ENCODE results near the gene HPS1. TPM values are rescaled to one million over a fixed set of nuclear protein-coding genes. Genes with fewer than 3 reads are reported as not detected.

Gene HPS1
- total and polyA plus RNA-seq, 10 donors, result 49.5 to 132 (median 89.5) TPM

- no peaks in the 10 kb centered on the region for H3K4me1 ChIP-seq
These were observed 42.1 kb upstream of the HPS1 start for GRCh38 chr10:98488669-98489430.

GRCh38 chr10:98487649-98488048 lies 40.9 kb upstream of the HPS1 start:
- no peak for TF ChIP-seq POLR2AphosphoS5 (IDR thresholded peaks at IDR 0.05)
- no peak overlapping the region for H3K27ac ChIP-seq
- H3K4me1 ChIP-seq, result no peaks in the 10 kb centered on the region
- H3K9me3 ChIP-seq, result peaks cover 0 to 9% (median 0%) of the 10 kb centered on the region in 8 donors
- intact Hi-C loops (cut with DNase I; ENCODE audit: low total_unique reads), result loop anchor here (5.0 kb wide), 1 partner anchor 775 kb away; no protein-coding TSS in a partner anchor
- DNase-seq, result no peak
- H3K36me3 ChIP-seq, result no peaks in the 10 kb centered on the region
- WGBS, 5 donors, result 82 to 92% (median 88%) methylated on average over 3 of the region's 3 CpGs
- peaks cover 0 to 3% (median 0%) of the 10 kb centered on the region in 7 donors for H3K27me3 ChIP-seq (replicated peaks in 1 of 7)
- no peak overlapping the region for H3K4me3 ChIP-seq

More at GRCh38 chr10:98488669-98489430, 42.1 kb upstream of the HPS1 start:
- DNase-seq, result no peak
- TF ChIP-seq CTCF (IDR thresholded peaks at IDR 0.05 in 8 of 11, conservative IDR thresholded peaks at IDR 0.05 in 3 of 11) (no peak), POLR2AphosphoS5 (IDR thresholded peaks at IDR 0.05) (no peak), POLR2A (IDR thresholded peaks at IDR 0.05) (no peak)
- H3K27ac ChIP-seq, result no peak overlapping the region
- peaks cover 0 to 3% (median 0%) of the 10 kb centered on the region in 7 donors for H3K27me3 ChIP-seq (replicated peaks in 1 of 7)
- H3K9me3 ChIP-seq, result peaks cover 0 to 12% (median 2%) of the 10 kb centered on the region in 8 donors
- no peaks in the 10 kb centered on the region for H3K36me3 ChIP-seq
- 61 to 76% (median 73%) methylated on average over 1 of the region's 1 CpG for WGBS, 5 donors
- no peak overlapping the region for H3K4me3 ChIP-seq
- intact Hi-C loops (cut with DNase I; ENCODE audit: low total_unique reads), result loop anchor here (5.0 kb wide), 1 partner anchor 773 kb away; no protein-coding TSS in a partner anchor

- 89 to 97% (median 92%) methylated on average over 3 of the region's 3 CpGs for WGBS, 5 donors
These were observed 39.7 kb upstream of the HPS1 start for GRCh38 chr10:98486421-98486820.

GRCh38 chr10:98485959-98486358 lies 39.2 kb upstream of the HPS1 start:
- peaks cover 0 to 3% (median 0%) of the 10 kb centered on the region in 7 donors for H3K27me3 ChIP-seq (replicated peaks in 1 of 7)
- TF ChIP-seq CTCF (IDR thresholded peaks at IDR 0.05 in 8 of 11, conservative IDR thresholded peaks at IDR 0.05 in 3 of 11), result no peak
- TF ChIP-seq POLR2A (IDR thresholded peaks at IDR 0.05), result no peak
- DNase-seq, result no peak
- WGBS, 5 donors, result 66 to 98% (median 81%) methylated on average over 2 of the region's 2 CpGs
- no peaks in the 10 kb centered on the region for H3K4me1 ChIP-seq
- H3K9me3 ChIP-seq, result peaks cover 0 to 9% (median 0%) of the 10 kb centered on the region in 8 donors
- intact Hi-C loops (cut with DNase I; ENCODE audit: low total_unique reads), result loop anchor here (5.0 kb wide), 1 partner anchor 776 kb away; no protein-coding TSS in a partner anchor
- no peaks in the 10 kb centered on the region for H3K36me3 ChIP-seq
- no peak overlapping the region for H3K27ac ChIP-seq
- H3K4me3 ChIP-seq, result no peak overlapping the region

More at GRCh38 chr10:98486421-98486820, 39.7 kb upstream of the HPS1 start:
- H3K27ac ChIP-seq, result no peak overlapping the region
- peaks cover 0 to 3% (median 0%) of the 10 kb centered on the region in 7 donors for H3K27me3 ChIP-seq (replicated peaks in 1 of 7)
- DNase-seq, result no peak
- no peaks in the 10 kb centered on the region for H3K4me1 ChIP-seq
- intact Hi-C loops (cut with DNase I; ENCODE audit: low total_unique reads), result loop anchor here (5.0 kb wide), 1 partner anchor 776 kb away; no protein-coding TSS in a partner anchor
- no peak overlapping the region for H3K4me3 ChIP-seq
- H3K36me3 ChIP-seq, result no peaks in the 10 kb centered on the region
- TF ChIP-seq CTCF (IDR thresholded peaks at IDR 0.05 in 8 of 11, conservative IDR thresholded peaks at IDR 0.05 in 3 of 11) (no peak), POLR2A (IDR thresholded peaks at IDR 0.05) (no peak), POLR2AphosphoS5 (IDR thresholded peaks at IDR 0.05) (no peak)
- peaks cover 0 to 9% (median 0%) of the 10 kb centered on the region in 8 donors for H3K9me3 ChIP-seq
